Measurements from ENCODE around the gene LAMC2.

DNA sequence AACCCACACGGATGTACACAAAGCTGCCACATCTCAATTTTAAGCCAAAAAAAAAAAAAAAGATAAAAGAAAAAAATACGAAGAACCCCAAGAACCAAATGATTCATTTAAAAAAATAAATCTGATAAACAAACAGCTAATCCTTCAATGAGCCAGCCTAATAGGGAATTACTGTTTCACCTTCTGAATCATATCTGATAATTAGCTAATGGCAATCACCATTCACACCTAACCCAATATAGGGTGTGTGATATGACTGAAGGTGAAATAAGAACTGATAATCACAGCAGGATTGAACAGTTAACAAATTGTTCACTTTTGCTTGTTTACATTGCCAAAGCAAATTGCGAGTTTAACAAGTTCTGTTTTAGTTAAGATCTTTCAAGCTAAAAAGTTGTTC, 61.4 kb downstream of the LAMC2 start:
- TF ChIP-seq PATZ1 (CRISPR knock-in tag; IDR thresholded peaks at IDR 0.05; ENCODE audit: borderline replicate concordance) (no peak), TSHZ2 (CRISPR knock-in tag; IDR thresholded peaks at IDR 0.05) (no peak), BACH2 (CRISPR knock-in tag; IDR thresholded peaks at IDR 0.05; ENCODE audit: borderline replicate concordance) (no peak), TOX (CRISPR knock-in tag; IDR thresholded peaks at IDR 0.05; ENCODE audit: borderline replicate concordance) (no peak), ZNF70 (CRISPR knock-in tag; IDR thresholded peaks at IDR 0.05) (no peak), ARNTL (CRISPR knock-in tag; IDR thresholded peaks at IDR 0.05; ENCODE audit: borderline replicate concordance, low read depth) (no peak)
- TF ChIP-seq, protein P1, sequence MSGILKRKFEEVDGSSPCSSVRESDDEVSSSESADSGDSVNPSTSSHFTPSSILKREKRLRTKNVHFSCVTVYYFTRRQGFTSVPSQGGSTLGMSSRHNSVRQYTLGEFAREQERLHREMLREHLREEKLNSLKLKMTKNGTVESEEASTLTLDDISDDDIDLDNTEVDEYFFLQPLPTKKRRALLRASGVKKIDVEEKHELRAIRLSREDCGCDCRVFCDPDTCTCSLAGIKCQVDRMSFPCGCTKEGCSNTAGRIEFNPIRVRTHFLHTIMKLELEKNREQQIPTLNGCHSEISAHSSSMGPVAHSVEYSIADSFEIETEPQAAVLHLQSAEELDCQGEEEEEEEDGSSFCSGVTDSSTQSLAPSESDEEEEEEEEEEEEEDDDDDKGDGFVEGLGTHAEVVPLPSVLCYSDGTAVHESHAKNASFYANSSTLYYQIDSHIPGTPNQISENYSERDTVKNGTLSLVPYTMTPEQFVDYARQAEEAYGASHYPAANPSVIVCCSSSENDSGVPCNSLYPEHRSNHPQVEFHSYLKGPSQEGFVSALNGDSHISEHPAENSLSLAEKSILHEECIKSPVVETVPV (CRISPR knock-in tag; IDR thresholded peaks at IDR 0.05), result no peak
